ENCODE results near the gene ZBED4. TPM values are rescaled to one million over a fixed set of nuclear protein-coding genes. Genes with fewer than 3 reads are reported as not detected.

The ZBED4 gene
- total and polyA plus RNA-seq, 2 of the 13 experiments (the other 11 are each of a cell fraction or from before 2014, with no cell fraction given) = 5.4 to 9.6 TPM

GRCh38 chr22:49922484-49922883 is 68.8 kb downstream of the ZBED4 start (continued):
- no peak for TF ChIP-seq ZNF142 (CRISPR knock-in tag; IDR thresholded peaks at IDR 0.05)
- no peak for TF ChIP-seq MIXL1 (CRISPR knock-in tag; IDR thresholded peaks at IDR 0.05)
- no peak for TF ChIP-seq THYN1 (CRISPR knock-in tag; IDR thresholded peaks at IDR 0.05; ENCODE audit: borderline replicate concordance, low read depth)
- no peak for TF ChIP-seq KAT7 (CRISPR knock-in tag; IDR thresholded peaks at IDR 0.05; ENCODE audit: borderline replicate concordance)
- no peak for TF ChIP-seq ZNF224 (CRISPR knock-in tag; IDR thresholded peaks at IDR 0.05)

GRCh38 chr22:49922926-49923325 is 69.3 kb downstream of the ZBED4 start:
- no peak for TF ChIP-seq ZNF652 (CRISPR knock-in tag; IDR thresholded peaks at IDR 0.05; ENCODE audit: borderline replicate concordance, low read depth)
- TF ChIP-seq ZMYM3 (CRISPR knock-in tag; IDR thresholded peaks at IDR 0.05) = no peak
- TF ChIP-seq SSRP1 (CRISPR knock-in tag; IDR thresholded peaks at IDR 0.05) = no peak
- no peak for TF ChIP-seq GABPB1 (CRISPR knock-in tag; IDR thresholded peaks at IDR 0.05)
- TF ChIP-seq ZNF331 (CRISPR knock-in tag; IDR thresholded peaks at IDR 0.05) = no peak
- TF ChIP-seq ELF1 (CRISPR knock-in tag; IDR thresholded peaks at IDR 0.05) = no peak
- no peak for TF ChIP-seq TP53 (CRISPR knock-in tag; conservative IDR thresholded peaks at IDR 0.05)
- TF ChIP-seq RFX1 (IDR thresholded peaks at IDR 0.05) = no peak
- TF ChIP-seq RELA (CRISPR knock-in tag; IDR thresholded peaks at IDR 0.05) = no peak
- TF ChIP-seq ZNF563 (CRISPR knock-in tag; IDR thresholded peaks at IDR 0.05) = no peak
- no peak for TF ChIP-seq PBX2 (CRISPR knock-in tag; IDR thresholded peaks at IDR 0.05)
- TF ChIP-seq ARID2 (CRISPR knock-in tag; IDR thresholded peaks at IDR 0.05; ENCODE audit: borderline replicate concordance) = no peak
- TF ChIP-seq NFYB (CRISPR knock-in tag; IDR thresholded peaks at IDR 0.05) = no peak
- TF ChIP-seq ZNF747 (CRISPR knock-in tag; IDR thresholded peaks at IDR 0.05; ENCODE audit: borderline replicate concordance) = no peak
- H3K9ac ChIP-seq (ENCODE audit: insufficient read depth, low read depth, low read length) = no peak overlapping the region
- ATAC-seq (no peak), FAIRE-seq (no peak), DNase-seq (ENCODE audit: low spot score) (no peak)
- H3K27me3 ChIP-seq (ENCODE audit: control insufficient read depth in 1 of 2, insufficient read depth in 2 of 2, low read length in 2 of 2) = no peaks in the 10 kb centered on the region
- ChIA-PET POLR2A (no interaction called here), CTCF (ENCODE audit: low intra/inter-chr PET ratio, low total read pairs) (no interaction called here)
- H3K9me3 ChIP-seq (ENCODE audit: low read length) = no peaks in the 10 kb centered on the region
- no TSS peak for BruUV-seq (replicated peaks)
- no peak overlapping the region for H3K4me3 ChIP-seq (replicated peaks in 1 of 3; ENCODE audit: insufficient read depth in 1 of 3, low read depth in 2 of 3, low read length in 3 of 3)
- peaks cover 3% of the 10 kb centered on the region for H3K79me2 ChIP-seq (ENCODE audit: insufficient read depth, low read length)
- no peaks in the 10 kb centered on the region for H4K20me1 ChIP-seq (ENCODE audit: insufficient read depth, low read length)
- in situ Hi-C loops (cut with HindIII; ENCODE audit: extremely low pct_ligation_motif_present, low pct_unique_long_range_greater_than_20kb) = loop anchor here (5.0 kb wide), 1 partner anchor 156 kb away; no protein-coding TSS in a partner anchor
- intact Hi-C loops (cut with micrococcal nuclease; ENCODE audit: unreplicated experiment) = no loop called here
- 93% methylated on average over 6 of the region's 25 CpGs for WGBS (ENCODE audit: low lambda C conversion rate)
- H2AFZ ChIP-seq (ENCODE audit: low read length) = no peak overlapping the region
- no peak overlapping the region for H3K4me2 ChIP-seq (ENCODE audit: low read depth, low read length)
- H3K4me1 ChIP-seq (ENCODE audit: insufficient read depth, low read length) = peaks cover 15% of the 10 kb centered on the region
- peaks cover 0 to 10% of the 10 kb centered on the region in 2 experiments; a peak in 3 of 5 replicates for H3K36me3 ChIP-seq (replicated peaks in 1 of 2; ENCODE audit: control insufficient read depth in 1 of 2, insufficient read depth in 2 of 2, low read length in 2 of 2)
- no peak overlapping the region for H3K27ac ChIP-seq (ENCODE audit: extremely low read length, insufficient read depth, low read length)

All from HepG2 (cell line).